Body of pancreas (tissue), 4 donors: ENCODE data around the gene ZNF563. TPM values are rescaled to one million over a fixed set of nuclear protein-coding genes. Genes with fewer than 3 reads are reported as not detected.

ENCODE experiments used
- ATAC-seq: fragments of 150-250 bp; one replicate; pipeline ENCODE4 v1.9.1; 2016
- DNase-seq, 4 donors: peaks; one replicate each; pipeline ENCODE4 v3.0.0-alpha.2; 2019
- H3K27ac ChIP-seq, 4 donors: fragments of 200-600 bp; sonication (generic); 1 replicate in 3 of 4; 2 replicates in 1 of 4; pipeline versions ENCODE4 v1.5.1 to v1.6.1; 2016 to 2019; ENCODE audit warnings: mild to moderate bottlenecking in 1 of 4, mixed read lengths in 1 of 4, moderate library complexity in 1 of 4
- H3K27me3 ChIP-seq, 2 donors: fragments of 200-600 bp; sonication (generic); one replicate each; pipeline ENCODE4 v1.6.0; 2016; ENCODE audit warnings: mild to moderate bottlenecking in 1 of 2
- H3K36me3 ChIP-seq, 2 donors: fragments of 200-600 bp; sonication (generic); replicated peaks in 1 of 2; 2 replicates each; pipeline ENCODE4 v1.5.1; 2016; ENCODE audit warnings: low read depth in 2 of 2; ENCODE audit not compliant: insufficient read depth in 1 of 2
- H3K4me1 ChIP-seq: fragments of 200-600 bp; sonication (generic); one replicate; pipeline ENCODE4 v1.6.0; 2016
- H3K4me3 ChIP-seq, 2 donors: fragments of 200-600 bp; sonication (generic); 1 replicate in 1 of 2; 2 replicates in 1 of 2; pipeline ENCODE4 v1.5.1; 2016 to 2019
- H3K9me3 ChIP-seq, 3 donors: fragments of 200-600 bp; sonication (generic); 1 replicate in 2 of 3; 2 replicates in 1 of 3; pipeline ENCODE4 v1.5.1; 2016
- CTCF ChIP-seq, 7 experiments: fragments of 450-650 bp in 4 of 7; fragments of 200-600 bp in 3 of 7; sonication (generic) in 3 of 7; IDR thresholded peaks; one replicate each; pipeline ENCODE4 v1.5.1; 2016 to 2019; ENCODE audit warnings: antibody characterized with exemption in 7 of 7
- POLR2A ChIP-seq, 3 donors: fragments of 450-650 bp; IDR thresholded peaks; one replicate each; pipeline ENCODE4 v1.6.1; 2016; ENCODE audit warnings: antibody characterized with exemption in 3 of 3, mild to moderate bottlenecking in 2 of 3
- WGBS, 2 donors: methylation state at CpG; one replicate each; pipeline ENCODE4 v1.1.5; 2017; 5-methylcytosine and 5-hydroxymethylcytosine counted together
- intact Hi-C: fragments of 100-400 bp; cut with DNase I; formaldehyde crosslinking; loops from one replicate; pipeline ENCODE4 v1.15.1; 2023
- small RNA-seq: library from RNA; depleted of rRNA; stranded (forward); fragments of <200 nt; gene quantifications from one replicate; pipeline ENCODE3, GENCODE V24; 2016
- total RNA-seq, 2 donors: library from RNA; depleted of rRNA; stranded (reverse); fragments of >200 nt; gene quantifications; one replicate each; pipeline ENCODE4 v1.1.0, GENCODE V29; 2016

The ZNF563 gene
- total RNA-seq, 2 donors from 2014 or later, result 0.99 to 6.0 TPM

- DNase-seq, result no peak
- no peak for TF ChIP-seq POLR2A (IDR thresholded peaks at IDR 0.05)
- no peak for TF ChIP-seq CTCF (IDR thresholded peaks at IDR 0.05)
- H3K27ac ChIP-seq, result no peak overlapping the region
- no peaks in the 10 kb centered on the region for H3K4me1 ChIP-seq
- H3K27me3 ChIP-seq, result no peaks in the 10 kb centered on the region
- peaks cover 23 to 24% of the 10 kb centered on the region in 2 donors for H3K36me3 ChIP-seq
- no peak overlapping the region for H3K4me3 ChIP-seq
- no peak for ATAC-seq
- intact Hi-C loops, result no loop called here
- WGBS, 2 donors, result 95 to 99% methylated on average over 11 of the region's 11 CpGs
- H3K9me3 ChIP-seq, result peaks cover 0 to 53% (median 0%) of the 10 kb centered on the region in 3 donors
Measured at GRCh38 chr19:12272980-12273901, 60.2 kb downstream of the ZNF563 start.

GRCh38 chr19:12272386-12272785 lies 61.0 kb downstream of the ZNF563 start:
- Histone ChIP-seq H3K27me3 (no peaks in the 10 kb centered on the region), H3K9me3 (peaks cover 0 to 51% (median 0%) of the 10 kb centered on the region in 3 donors), H3K27ac (no peak overlapping the region), H3K4me1 (no peaks in the 10 kb centered on the region), H3K36me3 (peaks cover 23 to 24% of the 10 kb centered on the region in 2 donors), H3K4me3 (no peak overlapping the region)
- intact Hi-C loops, result no loop called here
- no peak for ATAC-seq
- WGBS, 2 donors, result 93 to 97% methylated on average over 5 of the region's 5 CpGs
- DNase-seq, result no peak
- TF ChIP-seq POLR2A (IDR thresholded peaks at IDR 0.05) (no peak), CTCF (IDR thresholded peaks at IDR 0.05) (no peak)

DNA sequence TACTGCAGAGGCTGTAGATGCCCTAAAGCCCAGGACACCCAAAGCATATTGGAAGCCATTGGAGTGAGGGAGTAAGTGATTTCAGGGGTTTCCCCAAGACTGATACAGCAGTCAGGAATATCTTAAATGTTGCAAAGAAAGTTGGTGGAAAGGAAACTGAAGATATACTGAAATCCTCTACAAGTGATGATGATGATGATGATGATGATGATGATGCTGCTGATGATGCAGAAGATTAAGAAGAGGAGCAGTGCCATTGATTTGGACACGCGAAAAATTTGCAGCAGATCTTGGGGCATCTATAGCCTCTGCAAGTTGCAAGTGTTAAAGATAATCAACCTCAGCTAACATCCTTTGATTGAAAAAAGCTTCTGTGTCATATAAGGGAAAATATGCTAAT lies 62.6 kb downstream of the ZNF563 start:
- TF ChIP-seq CTCF (IDR thresholded peaks at IDR 0.05), result no peak
- no peak overlapping the region for H3K4me3 ChIP-seq
- H3K9me3 ChIP-seq, result peaks cover 0 to 49% (median 0%) of the 10 kb centered on the region in 3 donors
- H3K27ac ChIP-seq, result no peak overlapping the region
- H3K27me3 ChIP-seq, result no peaks in the 10 kb centered on the region
- intact Hi-C loops, result no loop called here
- no peak for DNase-seq
- H3K36me3 ChIP-seq, result peaks cover 23 to 24% of the 10 kb centered on the region in 2 donors
- 96 to 100% methylated on average over 2 of the region's 2 CpGs for WGBS, 2 donors
- H3K4me1 ChIP-seq, result no peaks in the 10 kb centered on the region
- ATAC-seq, result no peak

Small RNA genes within 50 kb of the gene (small RNA-seq; reads per million reads assigned to genes)
- gene RPS29P23, result not detected

Other genes with a start within 250 kb of the ZNF563 start
- gene ZNF20, start 193.3 kb downstream of the ZNF563 start, total RNA-seq, result 1 to 10 TPM in 1 of 2 donors, under 1 TPM in 1; 0.66 to 4.9 TPM
- 1 to 10 TPM; 2.3 to 2.9 TPM for gene ZNF625, start 176.9 kb downstream of the ZNF563 start, total RNA-seq
- gene ZNF136, start 170.5 kb downstream of the ZNF563 start, total RNA-seq, result 1 to 10 TPM; 3.4 to 4.0 TPM
- gene ZNF44, start 38.8 kb downstream of the ZNF563 start, total RNA-seq, result 10 to 100 TPM in 1 of 2 donors, 1 to 10 TPM in 1; 8.8 to 10.5 TPM
- gene ZNF442, start 32.0 kb upstream of the ZNF563 start, total RNA-seq, result 1 to 10 TPM in 1 of 2 donors, under 1 TPM in 1; 0.66 to 2.9 TPM
- gene ZNF799, start 67.6 kb upstream of the ZNF563 start, total RNA-seq, result 1 to 10 TPM; 4.2 to 4.6 TPM
- gene ZNF443, start 107.4 kb upstream of the ZNF563 start, total RNA-seq, result 1 to 10 TPM; 3.6 to 5.2 TPM
- gene ZNF709, start 151.2 kb upstream of the ZNF563 start, total RNA-seq, result 1 to 10 TPM; 2.3 to 3.1 TPM
- 10 to 100 TPM in 1 of 2 donors, 1 to 10 TPM in 1; 5.2 to 14.2 TPM for gene ZNF564, start 217.8 kb upstream of the ZNF563 start, total RNA-seq